Natural killer cell treated with Interleukin-12 subunit alpha and Interleukin-12 subunit beta and Interleukin-15 and Interleukin-18, amount 100 ng/mL, for 72 hours (primary cell): ENCODE results near the gene HAL. TPM values are rescaled to one million over a fixed set of nuclear protein-coding genes. Genes with fewer than 3 reads are reported as not detected.

ENCODE experiments used
- ATAC-seq, 2 donors: fragments of 150-1000 bp; cut with Tn5 transposase in 1 of 2; sonication (Bioruptor Pico), chemical (Tn5 transposase) in 1 of 2; 2 replicates each; pipeline ENCODE4 v1.10.0; 2021
- DNase-seq: peaks from one replicate; pipeline ENCODE4 v3.0.0; 2022; ENCODE audit warnings: low spot score
- H3K27ac Mint-ChIP-seq, 2 donors: 1 replicate in 1 of 2; 2 replicates in 1 of 2; pipeline ENCODE4 v1.8.0; 2022; ENCODE audit warnings: mixed read lengths in 2 of 2, mild to moderate bottlenecking in 1 of 2, moderate library complexity in 1 of 2
- H3K27me3 Mint-ChIP-seq, 2 donors: 1 replicate in 1 of 2; 2 replicates in 1 of 2; pipeline ENCODE4 v1.8.0; 2022; ENCODE audit warnings: mixed read lengths in 2 of 2
- H3K36me3 Mint-ChIP-seq: one replicate; pipeline ENCODE4 v1.8.0; 2022; ENCODE audit warnings: mixed read lengths
- H3K4me1 Mint-ChIP-seq, 2 donors: 1 replicate in 1 of 2; 2 replicates in 1 of 2; pipeline ENCODE4 v1.8.0; 2022; ENCODE audit warnings: low read depth in 2 of 2, mixed read lengths in 2 of 2, mild to moderate bottlenecking in 1 of 2
- H3K4me3 Mint-ChIP-seq: one replicate; pipeline ENCODE4 v1.8.0; 2022; ENCODE audit warnings: mixed read lengths
- H3K9me3 Mint-ChIP-seq: 2 replicates; pipeline ENCODE4 v1.8.0; 2022; ENCODE audit warnings: mixed read lengths
- total RNA-seq, 2 donors: library from RNA; stranded (reverse); gene quantifications; one replicate each; pipeline ENCODE4 v1.2.3, GENCODE V29; 2022

Gene HAL
- total RNA-seq, result 1 to 10 TPM in 1 of 2 donors, under 1 TPM in 1; 0.50 to 1.6 TPM

- Mint-ChIP-seq H3K4me1 (peaks cover 13 to 28% of the 10 kb centered on the region in 2 donors), H3K9me3 (no peaks in the 10 kb centered on the region), H3K36me3 (peaks cover 4% of the 10 kb centered on the region), H3K27ac (no peak within 1 kb of the TSS), H3K27me3 (no peaks in the 10 kb centered on the region), H3K4me3 (peak within 1 kb of the TSS; percentile 65)
- ATAC-seq, result peak; percentile 22 to 55
- DNase-seq, result no peak
Observed at GRCh38 chr12:95996034-95996658, at the start of gene HAL. Gene HAL, minus strand, starts transcription at chr12:95996344. Its CDS starts 434 bp downstream, at chr12:95995910.

- Mint-ChIP-seq H3K4me1 (peaks cover 35 to 38% of the 10 kb centered on the region in 2 donors), H3K4me3 (no peak overlapping the region), H3K27me3 (peaks cover 0 to 4% of the 10 kb centered on the region in 2 donors), H3K9me3 (peaks cover 4% of the 10 kb centered on the region), H3K27ac (peak overlapping the region in 1 of 2 donors; percentile 27), H3K36me3 (no peaks in the 10 kb centered on the region)
- ATAC-seq, result peak; percentile 57 to 76
- DNase-seq, result peak; percentile 70
Observed at GRCh38 chr12:96045566-96045965, 49.4 kb upstream of the HAL start.

- Mint-ChIP-seq H3K4me1 (peaks cover 35 to 38% of the 10 kb centered on the region in 2 donors), H3K27me3 (peaks cover 0 to 2% of the 10 kb centered on the region in 2 donors), H3K4me3 (peak overlapping the region; percentile 50), H3K9me3 (no peaks in the 10 kb centered on the region), H3K36me3 (no peaks in the 10 kb centered on the region), H3K27ac (peak overlapping the region; percentile 6 to 27)
- DNase-seq, result no peak
- no peak for ATAC-seq
Observed at GRCh38 chr12:96044943-96045290, 48.8 kb upstream of the HAL start.

GRCh38 chr12:96044017-96044942 lies 48.1 kb upstream of the HAL start:
- Mint-ChIP-seq H3K4me3 (peak overlapping the region; percentile 50), H3K27me3 (no peaks in the 10 kb centered on the region), H3K4me1 (peaks cover 35 to 38% of the 10 kb centered on the region in 2 donors), H3K36me3 (no peaks in the 10 kb centered on the region), H3K9me3 (no peaks in the 10 kb centered on the region), H3K27ac (peak overlapping the region; percentile 8 to 27)
- ATAC-seq, result no peak
- DNase-seq, result no peak

GRCh38 chr12:96041181-96041580 lies 45.0 kb upstream of the HAL start:
- no peaks in the 10 kb centered on the region for H3K36me3 Mint-ChIP-seq
- no peak for DNase-seq
- ATAC-seq, result no peak
- no peaks in the 10 kb centered on the region for H3K27me3 Mint-ChIP-seq
- no peaks in the 10 kb centered on the region for H3K9me3 Mint-ChIP-seq
- no peak overlapping the region for H3K27ac Mint-ChIP-seq
- H3K4me1 Mint-ChIP-seq, result peaks cover 15 to 16% of the 10 kb centered on the region in 2 donors
- no peak overlapping the region for H3K4me3 Mint-ChIP-seq

- Mint-ChIP-seq H3K9me3 (no peaks in the 10 kb centered on the region), H3K27ac (no peak overlapping the region), H3K27me3 (no peaks in the 10 kb centered on the region), H3K36me3 (no peaks in the 10 kb centered on the region), H3K4me3 (no peak overlapping the region), H3K4me1 (peaks cover 13 to 16% of the 10 kb centered on the region in 2 donors)
- DNase-seq (no peak), ATAC-seq (no peak)
Observed at GRCh38 chr12:96040305-96041133, 44.4 kb upstream of the HAL start.

- DNase-seq (no peak), ATAC-seq (no peak)
- H3K36me3 Mint-ChIP-seq, result no peaks in the 10 kb centered on the region
- no peaks in the 10 kb centered on the region for H3K9me3 Mint-ChIP-seq
- no peak overlapping the region for H3K27ac Mint-ChIP-seq
- peaks cover 7 to 10% of the 10 kb centered on the region in 2 donors for H3K4me1 Mint-ChIP-seq
- H3K27me3 Mint-ChIP-seq, result no peaks in the 10 kb centered on the region
- H3K4me3 Mint-ChIP-seq, result no peak overlapping the region
Observed at GRCh38 chr12:96039516-96039915, 43.4 kb upstream of the HAL start.

- H3K36me3 Mint-ChIP-seq, result no peaks in the 10 kb centered on the region
- no peak overlapping the region for H3K4me3 Mint-ChIP-seq
- H3K27me3 Mint-ChIP-seq, result no peaks in the 10 kb centered on the region
- no peak for ATAC-seq
- no peak for DNase-seq
- no peak overlapping the region for H3K27ac Mint-ChIP-seq
- H3K9me3 Mint-ChIP-seq, result no peaks in the 10 kb centered on the region
- H3K4me1 Mint-ChIP-seq, result no peaks in the 10 kb centered on the region
Observed at GRCh38 chr12:96036765-96037455, 40.8 kb upstream of the HAL start.

GRCh38 chr12:96035283-96036236 lies 39.4 kb upstream of the HAL start, which contains the start of gene LTA4H:
Gene LTA4H, minus strand, starts transcription at chr12:96035587. Its CDS starts 68 bp downstream, at chr12:96035519.
- no peaks in the 10 kb centered on the region for H3K36me3 Mint-ChIP-seq
- no peak within 1 kb of the TSS for H3K4me3 Mint-ChIP-seq
- H3K27ac Mint-ChIP-seq, result no peak within 1 kb of the TSS
- peak; percentile 97 for DNase-seq
- no peaks in the 10 kb centered on the region for H3K27me3 Mint-ChIP-seq
- H3K9me3 Mint-ChIP-seq, result no peaks in the 10 kb centered on the region
- H3K4me1 Mint-ChIP-seq, result peaks cover 0 to 2% of the 10 kb centered on the region in 2 donors
- peak; percentile 98 to 99 for ATAC-seq

- Mint-ChIP-seq H3K27ac (no peak overlapping the region), H3K9me3 (no peaks in the 10 kb centered on the region), H3K4me3 (no peak overlapping the region), H3K36me3 (no peaks in the 10 kb centered on the region), H3K27me3 (no peaks in the 10 kb centered on the region), H3K4me1 (peaks cover 5 to 10% of the 10 kb centered on the region in 2 donors)
- no peak for DNase-seq
- ATAC-seq, result no peak
Observed at GRCh38 chr12:96034621-96035282, 38.6 kb upstream of the HAL start.

- Mint-ChIP-seq H3K4me3 (no peak overlapping the region), H3K27ac (no peak overlapping the region), H3K4me1 (peaks cover 5 to 14% of the 10 kb centered on the region in 2 donors), H3K9me3 (no peaks in the 10 kb centered on the region), H3K36me3 (no peaks in the 10 kb centered on the region), H3K27me3 (no peaks in the 10 kb centered on the region)
- DNase-seq (no peak), ATAC-seq (no peak)
Observed at GRCh38 chr12:96033549-96034389, 37.6 kb upstream of the HAL start.
